Suprapubic skin (tissue), 4 donors: ENCODE data around the gene PGC. TPM values are rescaled to one million over a fixed set of nuclear protein-coding genes. Genes with fewer than 3 reads are reported as not detected.
A peak's percentile ranks its signal among the peaks of the same experiment; 100 is the strongest.

Source experiments
- DNase-seq, 2 donors: peaks; one replicate each; pipeline ENCODE4 v3.0.0-alpha.2; 2019; ENCODE audit warnings: low spot score in 2 of 2
- H3K27ac ChIP-seq: fragments of 200-600 bp; sonication (generic); one replicate; pipeline ENCODE4 v1.5.1; 2019
- H3K27me3 ChIP-seq: fragments of 200-600 bp; sonication (generic); one replicate; pipeline ENCODE4 v1.5.1; 2019
- H3K36me3 ChIP-seq: fragments of 200-600 bp; sonication (generic); one replicate; pipeline ENCODE4 v1.5.1; 2019
- H3K4me1 ChIP-seq: fragments of 200-600 bp; sonication (generic); one replicate; pipeline ENCODE4 v1.5.1; 2019
- H3K4me3 ChIP-seq: fragments of 200-600 bp; sonication (generic); one replicate; pipeline ENCODE4 v1.5.1; 2019; ENCODE audit warnings: mild to moderate bottlenecking
- H3K9me3 ChIP-seq: fragments of 200-600 bp; sonication (generic); one replicate; pipeline ENCODE4 v1.5.1; 2019
- EP300 ChIP-seq: sonication (generic); formaldehyde crosslinking; IDR thresholded peaks from one replicate; pipeline ENCODE4 v1.6.1; 2017; ENCODE audit warnings: antibody characterized with exemption
- POLR2A ChIP-seq, 2 donors: fragments of 450-650 bp; IDR thresholded peaks; one replicate each; pipeline ENCODE4 v1.6.1; 2017; ENCODE audit warnings: antibody characterized with exemption in 2 of 2, mild to moderate bottlenecking in 2 of 2, moderate library complexity in 2 of 2
- POLR2AphosphoS5 ChIP-seq, 3 donors: sonication (generic); formaldehyde crosslinking; IDR thresholded peaks; one replicate each; pipeline ENCODE4 v1.6.1; 2017; ENCODE audit warnings: antibody characterized with exemption in 3 of 3
- WGBS: methylation state at CpG from one replicate; pipeline ENCODE4 v1.1.5; 2018; 5-methylcytosine and 5-hydroxymethylcytosine counted together
- total RNA-seq, 4 donors: library from RNA; depleted of rRNA; stranded (reverse); fragments of >200 nt; gene quantifications; one replicate each; pipeline ENCODE4 v1.1.0, GENCODE V29; 2016
- TF ChIP-seq, protein P1 (sequence below), 2 donors: fragments of 200-600 bp in 1 of 2; fragments of 450-650 bp in 1 of 2; sonication (generic) in 1 of 2; IDR thresholded peaks; one replicate each; pipeline ENCODE4 v1.5.1; 2016 to 2019; ENCODE audit warnings: antibody characterized with exemption in 2 of 2, mild to moderate bottlenecking in 1 of 2, moderate library complexity in 1 of 2

The PGC gene
- total RNA-seq, 4 donors from 2014 or later, result not detected

DNA sequence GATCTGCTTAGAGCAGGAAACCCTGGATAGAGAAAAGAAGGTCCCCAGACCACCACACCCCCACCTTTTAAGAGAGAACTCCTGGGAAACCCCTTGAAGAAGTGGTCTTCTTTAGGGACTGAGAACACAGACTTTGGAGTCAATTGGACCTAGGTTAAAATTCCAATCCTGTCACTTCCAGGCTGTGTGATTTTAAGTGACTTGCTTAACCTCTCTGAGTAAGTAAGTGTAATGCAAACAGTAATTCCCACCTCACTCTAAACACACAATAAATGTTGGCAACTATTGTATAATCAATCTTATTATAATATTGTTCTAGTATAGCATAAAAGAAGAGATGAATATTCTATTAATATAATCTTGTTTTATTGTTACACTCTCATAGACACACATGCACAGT lies 15.0 kb downstream of the PGC start:
- Histone ChIP-seq H3K4me1 (peaks cover 73% of the 10 kb centered on the region), H3K9me3 (no peaks in the 10 kb centered on the region), H3K27ac (no peak overlapping the region), H3K27me3 (no peaks in the 10 kb centered on the region), H3K36me3 (no peaks in the 10 kb centered on the region), H3K4me3 (no peak overlapping the region)
- no peak for DNase-seq
- TF ChIP-seq, protein P1, sequence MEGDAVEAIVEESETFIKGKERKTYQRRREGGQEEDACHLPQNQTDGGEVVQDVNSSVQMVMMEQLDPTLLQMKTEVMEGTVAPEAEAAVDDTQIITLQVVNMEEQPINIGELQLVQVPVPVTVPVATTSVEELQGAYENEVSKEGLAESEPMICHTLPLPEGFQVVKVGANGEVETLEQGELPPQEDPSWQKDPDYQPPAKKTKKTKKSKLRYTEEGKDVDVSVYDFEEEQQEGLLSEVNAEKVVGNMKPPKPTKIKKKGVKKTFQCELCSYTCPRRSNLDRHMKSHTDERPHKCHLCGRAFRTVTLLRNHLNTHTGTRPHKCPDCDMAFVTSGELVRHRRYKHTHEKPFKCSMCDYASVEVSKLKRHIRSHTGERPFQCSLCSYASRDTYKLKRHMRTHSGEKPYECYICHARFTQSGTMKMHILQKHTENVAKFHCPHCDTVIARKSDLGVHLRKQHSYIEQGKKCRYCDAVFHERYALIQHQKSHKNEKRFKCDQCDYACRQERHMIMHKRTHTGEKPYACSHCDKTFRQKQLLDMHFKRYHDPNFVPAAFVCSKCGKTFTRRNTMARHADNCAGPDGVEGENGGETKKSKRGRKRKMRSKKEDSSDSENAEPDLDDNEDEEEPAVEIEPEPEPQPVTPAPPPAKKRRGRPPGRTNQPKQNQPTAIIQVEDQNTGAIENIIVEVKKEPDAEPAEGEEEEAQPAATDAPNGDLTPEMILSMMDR (IDR thresholded peaks at IDR 0.05), result no peak
- TF ChIP-seq POLR2AphosphoS5 (IDR thresholded peaks at IDR 0.05) (no peak), EP300 (no peak), POLR2A (IDR thresholded peaks at IDR 0.05) (no peak)

DNA sequence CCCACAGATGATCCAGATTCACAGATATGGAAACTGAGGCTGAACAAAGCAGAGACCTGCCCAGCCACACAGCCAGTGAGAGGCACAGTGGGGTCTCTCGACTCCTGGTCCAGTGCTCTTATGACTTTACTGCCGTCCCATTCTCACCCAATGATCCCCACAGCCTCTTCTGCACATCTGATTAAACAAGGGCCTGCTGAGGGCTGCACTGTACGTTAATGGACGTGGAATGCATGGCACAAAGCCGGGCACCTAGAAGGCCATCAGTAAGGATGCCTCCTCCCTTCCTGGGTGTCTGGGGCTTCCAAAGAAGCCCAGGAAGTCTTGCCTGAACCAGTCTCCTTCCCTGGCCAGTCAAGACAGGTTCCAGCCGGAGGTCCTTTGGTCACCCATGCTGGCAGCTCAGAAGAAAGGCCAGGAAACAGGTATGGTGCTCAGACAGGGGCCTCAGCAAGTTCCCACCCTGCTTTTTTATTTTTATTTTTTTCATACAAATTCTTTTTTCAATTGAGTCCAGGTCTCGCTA lies 15.6 kb downstream of the PGC start:
- H3K9me3 ChIP-seq, result no peaks in the 10 kb centered on the region
- 92% methylated on average over 7 of the region's 7 CpGs for WGBS
- H3K27me3 ChIP-seq, result no peaks in the 10 kb centered on the region
- DNase-seq, result no peak
- H3K27ac ChIP-seq, result no peak overlapping the region
- H3K4me1 ChIP-seq, result peaks cover 74% of the 10 kb centered on the region
- no peak for TF ChIP-seq POLR2AphosphoS5 (IDR thresholded peaks at IDR 0.05)
- no peak for TF ChIP-seq EP300
- TF ChIP-seq POLR2A (IDR thresholded peaks at IDR 0.05), result no peak
- TF ChIP-seq, protein P1 (IDR thresholded peaks at IDR 0.05), result no peak
- no peaks in the 10 kb centered on the region for H3K36me3 ChIP-seq
- H3K4me3 ChIP-seq, result no peak overlapping the region

DNA sequence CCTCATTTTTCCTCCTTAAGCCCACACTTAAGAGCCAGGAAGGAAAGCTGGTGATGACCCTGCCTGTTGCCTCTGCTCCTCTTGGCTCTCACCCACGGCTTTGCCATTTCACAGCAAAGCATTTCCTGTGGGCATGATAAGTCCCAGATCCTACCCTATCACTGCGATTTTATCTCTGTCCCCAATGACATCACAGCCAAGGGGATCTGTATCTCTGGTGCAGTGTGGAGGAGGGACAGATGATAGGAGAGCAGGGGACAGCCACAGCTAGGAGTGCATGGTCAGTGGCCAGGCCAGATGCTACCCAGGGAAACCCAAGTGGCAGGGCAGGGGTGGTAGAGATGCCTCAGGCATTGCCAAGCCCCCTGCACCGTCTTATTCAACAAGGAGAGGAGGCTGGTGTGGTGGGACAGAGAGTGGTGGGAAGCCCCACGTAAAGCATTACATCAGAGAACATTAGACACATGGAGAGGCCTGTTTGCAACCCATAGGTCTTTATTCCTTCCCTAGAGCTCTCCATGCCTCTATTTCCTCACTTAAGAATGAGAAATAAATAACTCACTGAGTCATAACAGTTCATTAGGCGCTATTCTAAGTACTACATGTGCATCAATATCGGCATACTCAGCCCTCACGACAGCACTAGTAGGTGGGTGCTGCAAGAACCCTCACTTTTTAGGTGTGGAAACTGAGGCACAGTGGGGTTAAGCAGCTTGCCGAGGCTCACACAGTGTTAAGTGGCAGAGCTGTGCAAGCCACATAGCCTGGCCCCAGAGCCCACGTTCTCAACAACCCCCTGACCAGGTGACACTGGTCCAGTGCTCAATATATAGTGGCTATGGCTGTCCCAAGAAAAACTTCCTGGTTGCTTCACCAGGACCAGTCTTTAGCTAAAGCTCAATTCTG lies 16.4 kb downstream of the PGC start:
- Histone ChIP-seq H3K36me3 (no peaks in the 10 kb centered on the region), H3K9me3 (no peaks in the 10 kb centered on the region), H3K4me1 (peaks cover 71% of the 10 kb centered on the region), H3K4me3 (no peak overlapping the region), H3K27me3 (no peaks in the 10 kb centered on the region), H3K27ac (no peak overlapping the region)
- 69% methylated on average over 9 of the region's 9 CpGs for WGBS
- no peak for DNase-seq
- TF ChIP-seq EP300 (no peak), POLR2A (IDR thresholded peaks at IDR 0.05) (no peak), POLR2AphosphoS5 (IDR thresholded peaks at IDR 0.05) (no peak)
- TF ChIP-seq, protein P1 (IDR thresholded peaks at IDR 0.05), result no peak

- Histone ChIP-seq H3K4me1 (peaks cover 74% of the 10 kb centered on the region), H3K36me3 (no peaks in the 10 kb centered on the region), H3K27me3 (no peaks in the 10 kb centered on the region), H3K27ac (no peak overlapping the region), H3K9me3 (no peaks in the 10 kb centered on the region), H3K4me3 (no peak overlapping the region)
- WGBS, result 93% methylated on average over 7 of the region's 7 CpGs
- TF ChIP-seq POLR2A (IDR thresholded peaks at IDR 0.05) (no peak), POLR2AphosphoS5 (IDR thresholded peaks at IDR 0.05) (no peak), EP300 (no peak)
- TF ChIP-seq, protein P1 (IDR thresholded peaks at IDR 0.05), result no peak
- DNase-seq, result no peak
These were observed 17.6 kb downstream of the PGC start for GRCh38 chr6:41729624-41730023.

DNA sequence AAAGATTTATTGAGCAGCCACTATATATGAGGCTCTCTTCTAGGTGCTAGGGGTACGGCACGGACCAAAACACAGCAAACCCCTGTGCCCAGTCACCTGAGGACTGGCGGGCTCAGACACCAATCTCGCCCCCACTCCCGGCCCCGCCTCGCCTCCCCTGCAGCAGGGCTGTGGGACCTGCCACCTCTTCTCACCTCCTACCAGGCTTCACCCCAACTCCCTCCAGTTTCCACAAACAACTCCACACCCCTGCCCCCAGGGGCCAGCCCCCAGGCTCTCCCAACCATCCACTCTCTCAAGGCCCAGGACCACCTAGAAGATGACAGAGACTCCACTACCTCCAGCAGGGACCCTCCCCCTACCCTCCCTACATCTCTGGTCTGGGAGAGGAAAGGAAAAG lies 18.2 kb downstream of the PGC start:
- 87% methylated on average over 7 of the region's 7 CpGs for WGBS
- no peak for DNase-seq
- H3K9me3 ChIP-seq, result no peaks in the 10 kb centered on the region
- TF ChIP-seq POLR2AphosphoS5 (IDR thresholded peaks at IDR 0.05) (no peak), POLR2A (IDR thresholded peaks at IDR 0.05) (no peak), EP300 (no peak)
- TF ChIP-seq, protein P1 (IDR thresholded peaks at IDR 0.05), result no peak
- H3K4me1 ChIP-seq, result peaks cover 77% of the 10 kb centered on the region
- peak overlapping the region; percentile 41 for H3K27ac ChIP-seq
- no peaks in the 10 kb centered on the region for H3K36me3 ChIP-seq
- no peaks in the 10 kb centered on the region for H3K27me3 ChIP-seq
- no peak overlapping the region for H3K4me3 ChIP-seq
